Stimulated activated CD8-positive, alpha-beta memory T cell treated with anti-CD3 and anti-CD28 coated beads, Interleukin-7, amount 100 ng/mL, for 48 hours (primary cell): ENCODE data around the gene SLC52A3.
"Not testable (repeated sequence)": the region's sequence is repeated elsewhere in the genome, so short reads cannot be mapped to it uniquely, and the experiment has no call there.

ENCODE experiments used
- DNase-seq, 2 donors: peaks; one replicate each; pipeline ENCODE4 v3.0.0-alpha.2; 2020; ENCODE audit warnings: low read depth in 1 of 2; ENCODE audit errors: extremely low read depth in 1 of 2

The SLC52A3 gene

DNA sequence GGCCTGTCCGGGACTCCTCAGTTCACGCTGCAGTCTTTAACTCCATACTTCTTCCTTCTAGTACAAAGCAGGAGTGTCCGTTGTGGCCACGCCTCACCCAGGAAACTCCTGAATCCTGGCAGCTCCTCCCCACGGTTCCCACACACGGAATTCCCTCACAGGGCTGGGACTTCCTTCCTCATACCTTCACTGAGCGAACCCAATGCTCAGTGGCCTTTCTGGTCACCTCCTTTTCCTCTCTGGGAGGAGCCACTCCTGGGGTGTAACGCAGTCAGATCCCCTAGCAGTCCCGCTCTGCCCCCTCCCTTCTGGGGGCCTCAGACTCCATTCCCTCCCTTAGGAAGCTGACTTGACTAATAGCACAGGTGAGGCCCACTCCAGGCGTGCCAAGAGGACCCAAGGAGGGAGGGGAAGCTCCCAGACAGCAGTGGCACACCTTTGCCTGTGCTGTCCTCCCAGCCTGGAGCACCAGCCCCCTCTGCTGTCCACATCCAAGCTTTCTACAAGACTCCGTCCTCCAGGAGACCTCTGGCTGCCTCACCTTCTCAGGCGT lies at the start of gene SLC52A3:
Gene SLC52A3, minus strand, starts transcription at position 75 of the 553 bp plus-strand sequence. CDS start 2,726 bp downstream, outside the sequence.
- no peak for DNase-seq

DNA sequence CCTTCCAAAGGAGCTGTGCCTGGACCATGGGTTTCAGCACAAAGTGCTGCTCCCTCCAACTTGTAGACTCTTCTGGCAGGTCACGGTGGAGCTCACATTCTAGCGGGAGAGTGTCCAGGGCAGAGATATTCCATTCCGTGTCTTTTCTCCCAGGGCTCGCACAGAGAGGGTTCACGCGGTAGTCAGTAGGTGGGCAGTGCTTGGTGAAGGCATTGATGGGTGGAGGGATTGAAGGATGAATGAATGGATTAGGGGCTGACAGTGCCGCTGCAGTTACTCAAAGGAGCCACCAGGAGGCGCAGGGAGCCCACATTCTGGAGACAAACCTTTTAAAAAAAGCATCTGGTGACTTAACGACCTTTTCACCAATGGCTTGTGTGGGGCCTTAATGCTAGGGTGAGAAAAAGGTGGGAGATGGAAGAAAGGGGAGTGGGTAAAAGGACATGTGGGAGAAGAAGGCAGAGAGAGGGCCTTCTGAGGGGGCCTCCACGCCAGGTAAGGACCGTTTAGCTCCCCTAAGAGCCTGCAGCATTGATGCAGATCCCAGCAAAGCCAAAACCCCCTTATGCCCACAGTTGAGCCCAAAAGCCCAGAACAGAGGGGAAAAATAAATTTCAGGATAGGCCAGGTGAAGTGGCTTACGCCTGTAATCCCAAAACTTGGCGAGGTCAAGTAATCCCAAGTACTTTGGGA lies 47.8 kb upstream of the SLC52A3 start:
- DNase-seq, result no peak

DNA sequence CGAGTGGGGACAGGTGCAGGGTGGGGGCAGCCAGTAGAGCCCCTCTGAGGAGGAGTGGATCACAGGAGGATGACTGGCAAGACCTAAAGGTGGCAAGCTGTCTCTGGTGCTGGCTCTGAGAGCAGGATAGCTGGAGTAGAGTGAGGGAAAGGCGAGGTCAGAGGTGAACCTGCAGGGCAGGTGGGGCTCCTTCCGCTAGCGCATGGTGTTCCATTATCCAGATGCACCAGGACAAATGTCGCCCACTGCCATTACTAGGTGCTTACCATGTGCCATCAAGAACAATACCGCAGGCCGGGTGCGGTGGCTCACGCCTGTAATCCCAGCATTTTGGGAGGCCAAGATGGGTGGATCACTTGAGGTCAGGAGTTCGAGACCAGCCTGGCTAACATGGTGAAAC lies 46.9 kb upstream of the SLC52A3 start:
- DNase-seq, result no peak

DNA sequence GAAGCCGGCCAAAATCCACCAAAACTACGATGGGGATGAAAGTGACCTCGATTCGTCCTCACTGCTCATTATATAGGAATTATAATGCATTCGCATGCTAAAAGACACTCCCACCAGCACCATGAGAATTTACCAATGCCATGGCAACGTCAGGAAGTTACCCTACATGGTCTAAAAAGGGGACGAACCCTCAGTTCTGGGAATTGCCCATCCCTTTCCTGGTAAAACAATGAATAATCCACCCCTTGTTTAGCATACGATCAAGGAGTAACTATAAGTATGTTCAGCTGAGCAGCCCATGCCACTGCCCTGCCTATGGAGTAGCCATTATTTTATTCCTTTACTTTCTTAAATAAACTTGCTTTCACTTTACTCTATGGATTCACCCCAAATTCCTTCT lies 45.1 kb upstream of the SLC52A3 start:
- no peak for DNase-seq

DNA sequence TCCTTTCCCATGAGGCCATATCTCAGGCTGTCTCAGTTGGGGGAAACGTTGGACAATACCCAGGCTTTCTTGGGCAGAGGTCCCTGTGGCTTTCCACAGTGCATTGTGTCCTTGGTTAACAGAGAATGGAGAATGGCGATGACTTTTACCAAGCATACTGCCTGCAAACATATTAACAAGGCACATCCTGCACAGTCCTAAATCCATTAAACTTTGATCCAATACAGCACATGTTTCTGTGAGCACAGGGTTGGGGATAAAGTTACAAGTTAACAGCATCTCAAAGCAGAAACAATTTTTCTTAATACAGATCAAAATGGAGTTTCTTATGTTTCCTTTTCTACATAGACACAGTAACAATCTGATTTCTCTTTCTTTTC lies 44.1 kb upstream of the SLC52A3 start:
- not testable (repeated sequence) for DNase-seq

DNA sequence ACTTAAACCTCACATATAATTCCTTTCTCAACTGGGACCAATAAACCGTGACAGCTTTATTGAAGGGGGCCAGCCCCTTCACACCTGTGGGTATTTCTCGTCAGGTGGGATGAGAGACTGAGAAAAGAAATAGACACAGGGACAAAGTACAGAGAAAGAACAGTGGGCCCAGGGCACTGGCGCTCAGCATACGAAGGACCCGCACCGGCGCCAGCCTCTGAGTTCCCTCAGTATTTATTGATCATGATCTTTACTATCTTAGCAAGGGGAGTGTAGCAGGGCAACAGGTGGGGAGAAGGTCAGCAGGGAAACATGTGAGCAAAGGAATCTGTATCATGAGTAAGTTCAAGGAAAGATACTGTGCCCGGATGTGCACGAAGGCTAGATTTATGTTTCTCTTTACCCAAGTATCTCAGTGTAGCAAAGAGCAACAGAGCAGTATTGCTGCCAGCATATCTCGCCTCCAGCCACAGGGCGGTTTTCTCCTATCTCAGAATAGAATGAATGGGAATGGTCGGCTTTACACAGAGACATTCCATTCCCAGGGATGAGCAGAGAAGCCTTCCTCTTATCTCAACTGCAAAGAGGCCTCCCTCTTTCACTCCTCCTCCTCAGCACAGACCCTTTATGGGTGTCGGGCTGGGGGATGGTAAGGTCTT lies 43.6 kb upstream of the SLC52A3 start:
- DNase-seq, result not testable (repeated sequence)

DNA sequence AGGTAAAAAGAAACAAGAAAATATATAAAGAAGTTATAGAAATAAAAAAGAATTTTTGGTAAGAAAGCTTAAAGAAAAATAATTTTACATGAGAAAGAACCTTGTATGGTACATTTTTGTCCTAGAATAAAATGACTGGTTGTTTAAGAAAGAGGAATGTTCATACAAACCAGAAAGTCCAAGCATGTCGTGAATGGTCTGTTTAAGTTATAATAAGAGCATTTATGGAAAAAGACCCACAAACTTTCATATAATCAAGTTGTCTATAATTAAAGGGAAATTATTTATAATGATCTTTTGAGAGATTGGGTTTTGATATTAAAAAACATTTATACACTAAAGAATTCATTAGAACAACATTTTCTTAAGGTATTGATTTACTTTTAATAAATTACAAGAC lies 37.4 kb upstream of the SLC52A3 start:
- no peak for DNase-seq

DNA sequence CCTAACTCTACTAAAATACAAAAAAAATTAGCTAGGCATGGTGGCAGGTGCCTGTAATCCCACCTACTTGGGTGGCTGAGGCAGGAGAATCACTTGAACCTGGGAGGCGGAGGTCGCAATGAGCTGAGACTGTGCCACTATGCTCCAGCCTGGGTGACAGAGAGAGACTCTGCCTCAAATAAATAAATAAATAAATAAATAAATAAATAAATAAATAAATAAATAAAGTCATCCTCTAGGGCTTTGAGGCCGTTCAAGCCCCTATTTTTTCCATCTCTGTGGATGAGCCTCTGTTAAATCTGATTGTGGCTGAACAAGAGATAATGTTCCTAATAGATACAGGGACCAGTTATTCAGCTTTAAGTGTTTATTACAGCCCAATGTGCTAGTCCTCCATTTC lies 33.4 kb upstream of the SLC52A3 start:
- no peak for DNase-seq

DNA sequence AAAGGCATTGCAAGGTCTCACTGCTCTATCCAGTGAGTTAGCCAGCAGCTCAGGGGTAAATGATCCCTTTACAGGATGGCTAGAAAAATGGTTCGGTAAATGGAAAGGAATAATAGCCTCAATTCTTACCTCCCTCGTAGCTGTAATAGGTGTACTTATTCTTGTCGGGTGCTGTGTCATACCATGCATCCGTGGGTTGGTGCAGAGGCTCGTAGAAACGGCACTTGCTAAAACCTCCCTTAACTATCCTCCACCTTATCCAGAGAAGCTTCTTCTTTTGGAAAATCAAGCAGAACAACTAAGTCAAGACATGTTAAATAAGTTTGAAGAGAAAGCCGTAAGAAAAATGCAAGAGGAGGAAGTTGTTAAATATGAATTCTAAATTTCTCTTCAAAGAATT lies 31.7 kb upstream of the SLC52A3 start:
- DNase-seq, result not testable (repeated sequence)

DNA sequence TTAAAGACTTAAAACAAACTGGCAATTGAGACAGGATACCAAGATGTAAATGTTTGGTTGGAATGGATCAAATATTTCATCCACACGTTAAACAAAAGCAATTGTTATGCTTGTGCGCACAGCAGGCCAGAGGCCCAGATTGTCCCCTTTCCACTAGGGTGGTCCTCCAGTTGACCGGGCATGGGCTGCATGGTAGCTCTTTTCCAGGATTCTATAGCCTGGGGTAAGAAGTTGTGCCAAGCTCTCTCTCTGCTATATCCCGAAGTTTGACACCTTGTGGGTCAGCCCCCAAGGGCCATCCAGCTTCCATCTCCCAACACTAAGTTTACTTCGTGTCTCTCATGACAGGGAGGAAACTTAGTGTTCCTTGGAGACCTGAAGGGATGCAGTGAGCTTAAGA lies 30.4 kb upstream of the SLC52A3 start:
- not testable (repeated sequence) for DNase-seq

DNA sequence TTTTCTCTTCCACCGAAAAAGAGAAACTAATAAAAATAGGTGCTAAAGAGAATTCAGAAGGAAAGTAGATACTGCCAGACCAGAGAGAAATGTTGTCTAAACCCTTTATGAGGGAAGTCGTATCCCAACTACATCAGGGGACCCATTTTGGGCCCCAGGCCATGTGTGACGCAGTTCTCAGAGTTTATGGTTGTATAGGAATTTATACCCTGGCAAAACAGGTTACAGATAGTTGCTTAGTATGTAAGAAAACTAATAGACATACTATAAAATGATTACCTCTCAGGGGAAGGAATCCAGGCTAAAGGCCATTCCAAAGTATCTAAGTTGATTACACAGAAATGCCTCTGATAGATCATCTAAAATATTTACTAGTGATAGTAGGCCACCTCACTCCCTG lies 28.6 kb upstream of the SLC52A3 start:
- DNase-seq, result no peak

DNA sequence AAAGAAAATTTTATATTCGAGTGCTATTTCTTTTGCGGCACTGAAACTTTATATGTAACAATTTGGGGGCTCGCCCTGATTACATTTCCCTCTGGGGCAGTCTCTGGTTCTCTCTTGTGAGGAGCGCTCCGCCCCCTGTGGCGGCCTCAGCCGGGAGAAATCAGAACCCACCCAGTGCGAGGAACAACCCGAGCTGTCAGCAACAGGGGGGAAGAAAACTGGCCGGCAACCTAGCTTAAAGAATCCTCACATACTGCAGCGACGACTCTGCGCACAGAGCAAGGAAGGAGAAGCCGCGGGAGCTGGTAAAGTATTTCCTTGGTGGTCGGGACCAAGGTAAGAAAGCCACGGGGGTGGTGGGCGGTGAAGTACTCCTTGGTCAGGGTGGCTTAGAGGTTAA lies 23.9 kb upstream of the SLC52A3 start:
- DNase-seq, result no peak

DNA sequence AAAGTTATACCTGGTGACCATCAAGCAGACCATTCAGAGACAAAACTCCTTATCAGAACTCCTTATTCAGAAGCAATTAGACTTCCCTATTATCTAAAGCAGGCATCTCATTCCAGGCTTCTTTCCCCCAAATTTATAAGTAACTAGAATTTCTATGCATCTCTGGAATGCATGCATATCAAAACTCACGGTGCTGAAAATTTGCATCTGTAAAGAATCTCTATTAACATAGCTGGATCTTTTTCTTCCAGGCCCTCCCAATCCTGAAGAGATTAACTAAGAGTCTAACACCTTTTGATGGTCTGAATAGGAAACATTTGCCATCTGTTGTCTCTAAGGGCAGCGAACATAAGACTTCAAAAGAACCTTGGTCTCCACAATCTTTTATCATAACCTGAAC lies 22.8 kb upstream of the SLC52A3 start:
- DNase-seq, result no peak

DNA sequence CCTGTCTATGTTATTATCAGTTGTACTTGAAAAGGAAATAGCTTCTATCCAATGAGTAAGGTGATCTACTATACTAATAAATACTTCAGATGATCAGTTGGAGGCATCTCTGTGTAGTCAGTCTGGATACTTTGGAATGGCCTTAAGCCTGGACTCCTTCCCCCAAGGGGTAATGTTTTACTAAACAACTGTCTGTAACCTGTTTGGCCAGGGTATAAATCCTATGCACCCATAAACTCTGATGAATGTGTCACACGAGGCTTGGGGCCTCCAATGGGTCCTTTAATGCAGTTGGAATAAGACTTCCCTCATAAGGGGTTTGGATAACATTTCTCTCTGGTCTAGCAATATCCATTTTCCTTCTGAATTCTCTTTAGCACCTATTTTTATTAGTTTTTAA lies 19.5 kb upstream of the SLC52A3 start:
- DNase-seq, result no peak

DNA sequence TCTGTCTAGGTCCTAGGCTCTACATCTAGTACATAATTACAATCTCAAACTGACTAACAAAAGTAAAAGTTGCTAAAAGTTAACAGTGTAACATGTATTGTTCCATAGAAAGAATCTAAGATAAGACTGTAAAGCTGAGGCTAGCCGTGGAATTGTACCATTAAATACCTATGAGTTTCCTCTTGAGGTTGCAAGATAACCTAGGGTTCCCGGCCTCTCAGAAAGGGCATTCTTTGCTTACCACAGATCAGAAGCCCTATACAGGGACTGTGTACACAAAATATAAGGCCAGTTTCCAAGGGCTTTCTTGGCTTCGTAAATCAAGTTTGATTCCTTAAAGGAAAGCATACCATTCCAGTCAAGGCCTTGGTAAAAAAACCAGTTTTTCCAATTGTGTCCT lies 11.5 kb upstream of the SLC52A3 start:
- no peak for DNase-seq

DNA sequence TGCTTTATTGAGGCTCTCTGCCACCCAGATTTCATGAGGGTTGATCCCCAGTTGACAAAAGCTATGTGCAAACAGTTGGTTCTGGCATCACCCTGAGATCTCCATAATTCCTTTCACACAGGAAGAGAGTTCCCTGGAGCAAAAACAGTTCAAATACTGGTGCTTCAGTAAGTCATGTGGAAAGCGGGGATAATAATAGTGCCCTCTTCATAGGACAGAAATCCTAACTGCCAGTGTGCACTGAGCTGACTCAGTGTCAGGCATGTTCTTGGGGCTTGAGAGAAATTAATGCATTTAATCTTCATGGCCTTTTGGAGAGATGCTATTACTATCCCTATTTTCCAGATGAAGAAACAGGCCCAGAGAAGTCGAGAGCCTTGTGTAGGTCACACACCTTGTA lies 7.9 kb upstream of the SLC52A3 start:
- DNase-seq, result no peak

DNA sequence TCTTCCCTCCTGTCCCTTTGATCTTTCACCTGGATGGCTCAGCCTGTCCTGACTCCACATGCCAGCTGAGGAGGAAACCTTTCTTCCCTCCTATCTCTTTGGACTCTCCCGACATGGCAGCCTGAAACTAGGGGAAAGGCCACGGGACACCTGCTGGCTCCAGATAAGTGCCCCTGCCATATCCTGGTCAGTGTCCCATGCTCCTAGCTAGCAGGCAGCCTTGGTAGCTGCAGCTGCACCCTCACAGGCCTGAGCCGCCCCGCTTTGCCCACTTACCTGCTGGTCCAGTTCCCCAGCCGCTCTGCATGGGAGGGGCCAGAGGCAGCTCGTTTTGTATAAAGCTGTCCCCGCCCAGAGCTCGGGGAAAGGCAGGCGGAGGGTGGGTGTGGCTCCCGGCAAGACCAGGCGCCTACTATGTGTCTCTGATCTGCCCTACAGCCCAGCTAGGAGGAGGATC lies 7.4 kb upstream of the SLC52A3 start:
- no peak for DNase-seq

DNA sequence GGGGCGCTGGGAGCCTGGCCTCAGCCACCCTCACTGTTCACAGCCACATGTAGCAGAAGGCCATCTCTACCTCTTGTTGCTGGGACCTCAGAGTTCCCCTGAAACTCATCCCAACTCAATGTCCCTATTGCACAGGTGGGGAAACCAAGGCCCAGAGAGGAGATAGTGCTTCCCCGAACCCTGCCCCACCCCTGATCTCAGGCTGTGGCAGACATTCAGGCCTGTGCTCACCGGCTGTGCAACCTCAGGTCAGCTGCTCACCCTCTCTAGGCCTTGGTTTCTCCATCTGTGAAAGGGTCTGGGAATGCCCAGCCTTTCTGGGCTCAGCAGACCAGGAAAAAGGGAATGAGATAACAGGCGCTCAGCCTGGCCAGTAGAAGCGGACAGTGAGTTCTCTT lies 6.4 kb upstream of the SLC52A3 start:
- no peak for DNase-seq

DNA sequence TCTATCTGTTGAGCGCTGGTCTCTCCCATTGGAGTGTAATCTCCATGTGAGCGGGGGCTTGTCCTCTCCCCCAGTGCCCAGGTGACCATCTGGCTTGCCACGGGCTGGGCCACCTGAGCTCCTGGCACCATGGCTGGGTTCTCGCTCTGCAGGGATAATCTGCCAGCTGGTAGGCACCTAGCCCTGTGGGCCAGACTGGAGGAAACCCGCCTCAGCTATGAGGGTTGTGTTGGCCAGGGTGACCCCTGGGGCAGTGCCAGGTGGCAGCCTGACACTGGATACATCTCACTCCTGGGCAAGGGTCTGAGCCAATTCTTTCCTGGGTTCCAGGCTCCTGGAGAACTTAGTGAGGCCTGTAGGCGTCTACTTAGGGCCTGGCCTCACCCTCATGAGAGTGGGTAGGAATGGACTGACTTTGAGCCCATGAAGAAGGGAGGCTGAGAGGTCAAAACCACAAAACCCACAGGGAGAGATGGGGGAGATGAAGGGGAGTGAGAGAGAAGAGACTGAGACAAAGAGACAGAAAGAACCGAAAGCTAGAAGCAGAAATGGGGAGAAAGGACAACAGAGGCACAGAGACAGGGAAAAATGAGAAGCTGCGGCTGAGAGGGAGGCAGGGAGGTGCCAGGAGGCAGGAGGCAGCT lies 5.8 kb upstream of the SLC52A3 start:
- DNase-seq, result no peak

DNA sequence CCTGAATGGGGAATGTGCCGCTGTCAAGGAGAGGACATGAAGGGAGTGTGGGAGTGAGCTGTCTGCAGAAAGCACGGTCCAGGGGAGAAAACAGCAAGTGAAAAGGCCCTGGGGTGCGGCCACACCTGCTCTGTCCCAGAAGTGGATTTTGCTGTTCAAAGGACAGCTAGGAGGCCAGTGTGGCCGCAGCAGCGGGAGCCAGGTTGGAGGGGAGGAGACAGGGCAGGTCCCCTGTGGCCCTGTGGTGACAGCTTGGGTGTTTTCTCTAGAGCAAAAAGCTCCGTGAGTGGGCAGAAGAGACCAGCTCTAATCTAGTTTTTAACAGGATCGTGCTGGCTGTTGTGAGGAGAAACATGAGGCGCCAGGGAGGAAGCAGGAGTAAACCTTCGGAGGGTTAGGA lies 4.5 kb upstream of the SLC52A3 start:
- no peak for DNase-seq

DNA sequence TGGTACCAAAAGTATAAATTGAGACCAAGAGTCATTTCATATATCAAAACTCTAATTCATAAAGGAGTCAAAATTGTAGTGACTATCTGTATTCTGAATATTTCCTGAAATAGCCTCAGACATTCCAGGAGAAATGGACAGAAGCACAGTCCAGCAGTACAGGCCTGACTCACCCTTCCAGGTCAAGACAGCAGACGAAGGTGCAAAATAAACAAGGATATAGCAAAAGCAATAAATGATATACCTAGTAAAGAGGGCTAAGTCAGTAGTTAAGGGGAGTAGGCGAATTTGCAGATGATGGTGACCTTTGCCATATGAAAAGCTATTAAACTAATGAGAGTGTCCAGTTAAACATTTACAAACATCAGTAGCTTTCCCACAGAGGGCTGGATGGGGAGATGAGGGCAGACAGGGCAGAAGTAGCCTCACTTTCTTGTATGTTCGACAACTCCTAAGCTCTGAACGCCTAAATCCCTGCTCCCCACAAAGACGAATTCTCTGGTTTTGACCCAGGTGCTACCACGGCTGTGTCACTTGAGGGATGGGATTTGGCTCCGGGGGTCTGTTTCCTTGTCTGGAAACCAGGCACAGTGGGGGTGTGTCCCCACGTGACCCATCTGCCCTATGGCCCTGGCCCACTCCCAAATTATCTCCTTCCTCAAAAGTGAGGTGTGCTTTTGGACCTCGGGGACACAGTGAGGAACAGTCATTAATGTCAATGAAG lies 3.6 kb upstream of the SLC52A3 start:
- no peak for DNase-seq
